Measurements from ENCODE around the gene ABHD18. TPM values are rescaled to one million over a fixed set of nuclear protein-coding genes. Genes with fewer than 3 reads are reported as not detected.

ABHD18 gene
- 7.4 TPM for polyA plus RNA-seq (2013, experiment 1 of 2)
- 8.2 TPM for polyA plus RNA-seq (2013, experiment 2 of 2)

DNA sequence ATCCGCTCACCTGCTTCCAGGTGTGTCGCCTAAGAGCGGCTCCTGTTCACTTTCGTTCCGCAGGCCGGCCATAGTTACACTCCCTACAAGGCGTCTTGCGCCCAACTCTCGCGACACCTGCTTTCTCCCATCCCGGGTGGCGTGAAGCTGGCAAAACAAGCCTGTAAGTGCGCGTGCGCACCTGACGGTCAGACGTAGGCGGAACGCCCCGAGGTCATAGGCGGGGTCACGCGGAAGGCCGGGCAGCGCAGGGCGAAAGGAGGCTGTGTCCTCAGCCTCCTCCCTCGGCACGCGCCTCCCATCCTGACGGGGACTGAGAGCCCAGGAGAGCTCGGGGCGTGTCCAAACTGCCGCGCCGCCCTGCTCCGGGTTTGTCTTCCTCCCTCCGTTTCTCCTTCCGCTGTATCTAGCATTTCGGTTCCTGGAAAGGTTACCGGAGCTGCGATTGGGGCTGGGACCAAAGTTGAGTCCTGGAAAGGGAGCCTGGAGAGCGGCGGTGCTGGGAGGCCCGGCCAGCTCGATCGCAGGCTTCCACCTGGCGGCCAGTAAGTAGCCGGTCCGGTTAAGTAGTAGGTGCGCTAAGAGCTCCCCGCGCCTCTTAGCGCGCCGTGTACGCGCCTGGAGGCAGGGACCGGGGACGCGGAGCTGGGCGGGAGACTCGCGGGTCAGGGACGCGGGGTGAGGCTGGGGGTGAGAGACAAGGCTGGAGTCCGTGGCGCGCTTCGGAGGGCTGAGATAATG lies at the start of gene ABHD18, which contains the start of gene MFSD8:
TSS of gene ABHD18 (plus strand) at position 345 of the 741 bp plus-strand sequence. CDS start 17,550 bp downstream, outside the sequence.
TSS of gene MFSD8 (minus strand) at position 112 of the 741 bp plus-strand sequence. CDS start at position 72, 40 bp downstream.
- Histone ChIP-seq H2BK120ac (ENCODE audit: low read depth, low read length) (no peak within 1 kb of the TSS), H2BK5ac (ENCODE audit: low read length) (peak within 1 kb of the TSS; percentile 60), H3K4me2 (ENCODE audit: insufficient read depth, low read length, poor library complexity, severe bottlenecking) (peak within 1 kb of the TSS; percentile 83), H3K23ac (ENCODE audit: low read depth, low read length, poor library complexity) (peak within 1 kb of the TSS; percentile 98), H3K14ac (ENCODE audit: low read length) (peak within 1 kb of the TSS; percentile 25), H4K8ac (ENCODE audit: low read depth, low read length) (peak within 1 kb of the TSS; percentile 24), H3K18ac (ENCODE audit: low read length) (peak within 1 kb of the TSS; percentile 97), H3K27ac (replicated peaks; ENCODE audit: low read length) (peak within 1 kb of the TSS; percentile 88), H3K79me1 (ENCODE audit: low read depth, low read length) (peaks cover 5% of the 10 kb centered on the region), H3K4me3 (ENCODE audit: low read length in 2 of 2) (peak within 1 kb of the TSS; percentile 86 to 97), H3K9ac (ENCODE audit: low read depth, low read length, poor library complexity) (peak within 1 kb of the TSS; percentile 98), H4K91ac (ENCODE audit: low read depth, low read length, poor library complexity) (peak within 1 kb of the TSS; percentile 53), H3K36me3 (replicated peaks in 1 of 2; ENCODE audit: control insufficient read depth in 2 of 2, insufficient read depth in 2 of 2, low read length in 2 of 2) (peaks cover 0 to 21% of the 10 kb centered on the region in 2 donors), H3K27me3 (ENCODE audit: control insufficient read depth in 3 of 3, insufficient read depth in 3 of 3, low read depth in 1 of 3, low read length in 3 of 3) (no peaks in the 10 kb centered on the region), H2BK12ac (ENCODE audit: low read length) (no peak within 1 kb of the TSS), H3K4ac (ENCODE audit: low read length) (no peak within 1 kb of the TSS), H2AK5ac (ENCODE audit: low read depth, low read length) (no peak within 1 kb of the TSS), H2AFZ (ENCODE audit: low read length) (peak within 1 kb of the TSS; percentile 100), H3K9me3 (replicated peaks in 1 of 2; ENCODE audit: control insufficient read depth in 2 of 2, insufficient read depth in 1 of 2, low read depth in 1 of 2, low read length in 2 of 2) (no peaks in the 10 kb centered on the region), H2BK15ac (ENCODE audit: low read length) (peak within 1 kb of the TSS; percentile 78), H3K4me1 (ENCODE audit: control insufficient read depth in 2 of 2, insufficient read depth in 1 of 2, low read depth in 1 of 2, low read length in 2 of 2) (peaks cover 0 to 3% of the 10 kb centered on the region in 2 donors)
- WGBS, 2 donors (ENCODE audit: extremely low coverage in 2 of 2, insufficient read length in 2 of 2, insufficient replicate concordance in 1 of 2) = no CpG with 5 or more reads among the region's 69 CpGs
- DNase-seq (ENCODE audit: low spot score) = peak; percentile 97

DNA sequence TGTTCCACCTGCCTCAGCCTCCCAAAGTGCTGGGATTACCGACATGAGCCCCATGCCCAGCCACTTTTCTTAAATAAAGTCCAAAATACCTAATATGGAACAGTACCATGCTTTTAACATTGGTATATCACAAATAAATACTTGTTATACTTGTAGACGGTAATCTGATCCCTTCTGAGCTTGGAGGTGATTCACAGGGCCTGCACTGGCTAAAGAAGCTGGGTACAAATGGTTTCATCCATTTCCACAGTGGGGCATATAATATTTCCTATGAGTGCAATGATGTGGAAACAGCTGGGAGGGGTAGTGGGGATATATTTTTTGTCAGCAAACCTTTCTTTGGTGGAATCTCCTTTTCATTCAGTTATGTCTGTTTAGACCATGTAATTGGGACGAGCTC lies 48.7 kb upstream of the ABHD18 start:
- Histone ChIP-seq H2BK120ac (ENCODE audit: low read depth, low read length) (no peak overlapping the region), H3K14ac (ENCODE audit: low read length) (no peak overlapping the region), H3K27ac (replicated peaks; ENCODE audit: low read length) (no peak overlapping the region), H3K4me3 (ENCODE audit: low read length in 2 of 2) (no peak overlapping the region), H3K36me3 (replicated peaks in 1 of 2; ENCODE audit: control insufficient read depth in 2 of 2, insufficient read depth in 2 of 2, low read length in 2 of 2) (peaks cover 6 to 36% of the 10 kb centered on the region in 2 donors), H3K23ac (ENCODE audit: low read depth, low read length, poor library complexity) (no peak overlapping the region), H4K8ac (ENCODE audit: low read depth, low read length) (no peak overlapping the region), H3K9ac (ENCODE audit: low read depth, low read length, poor library complexity) (no peak overlapping the region), H2BK5ac (ENCODE audit: low read length) (no peak overlapping the region), H3K18ac (ENCODE audit: low read length) (no peak overlapping the region), H2AK5ac (ENCODE audit: low read depth, low read length) (no peak overlapping the region), H3K27me3 (ENCODE audit: control insufficient read depth in 3 of 3, insufficient read depth in 3 of 3, low read depth in 1 of 3, low read length in 3 of 3) (no peaks in the 10 kb centered on the region), H2BK15ac (ENCODE audit: low read length) (no peak overlapping the region), H2AFZ (ENCODE audit: low read length) (no peak overlapping the region), H3K4ac (ENCODE audit: low read length) (no peak overlapping the region), H2BK12ac (ENCODE audit: low read length) (no peak overlapping the region), H3K9me3 (replicated peaks in 1 of 2; ENCODE audit: control insufficient read depth in 2 of 2, insufficient read depth in 1 of 2, low read depth in 1 of 2, low read length in 2 of 2) (no peaks in the 10 kb centered on the region), H3K4me1 (ENCODE audit: control insufficient read depth in 2 of 2, insufficient read depth in 1 of 2, low read depth in 1 of 2, low read length in 2 of 2) (no peaks in the 10 kb centered on the region), H4K91ac (ENCODE audit: low read depth, low read length, poor library complexity) (no peak overlapping the region), H3K79me1 (ENCODE audit: low read depth, low read length) (no peaks in the 10 kb centered on the region), H3K4me2 (ENCODE audit: insufficient read depth, low read length, poor library complexity, severe bottlenecking) (no peak overlapping the region)
- DNase-seq (ENCODE audit: low spot score) = no peak
- no CpG with 5 or more reads among the region's 3 CpGs for WGBS, 2 donors (ENCODE audit: extremely low coverage in 2 of 2, insufficient read length in 2 of 2, insufficient replicate concordance in 1 of 2)

DNA sequence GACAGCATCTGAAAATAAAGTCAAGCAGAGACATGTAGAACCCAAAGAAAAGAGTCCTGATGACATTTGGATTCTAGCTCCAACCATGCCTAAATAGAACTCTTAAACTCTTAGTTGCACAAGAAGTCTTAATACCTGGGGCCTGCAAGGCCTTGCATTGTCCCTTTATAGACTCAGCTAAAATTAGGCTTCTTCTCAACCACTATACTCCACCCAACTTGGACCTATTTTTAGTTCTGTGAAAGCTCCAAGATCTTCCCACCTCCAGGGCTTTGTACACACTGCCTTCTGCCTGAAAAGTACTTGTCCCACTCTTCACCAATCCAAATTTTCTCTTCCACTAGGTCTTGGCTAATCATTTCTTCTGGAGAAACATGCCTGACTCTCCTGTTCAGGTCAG lies 48.1 kb upstream of the ABHD18 start:
- Histone ChIP-seq H3K9me3 (replicated peaks in 1 of 2; ENCODE audit: control insufficient read depth in 2 of 2, insufficient read depth in 1 of 2, low read depth in 1 of 2, low read length in 2 of 2) (no peaks in the 10 kb centered on the region), H3K23ac (ENCODE audit: low read depth, low read length, poor library complexity) (no peak overlapping the region), H3K4me1 (ENCODE audit: control insufficient read depth in 2 of 2, insufficient read depth in 1 of 2, low read depth in 1 of 2, low read length in 2 of 2) (no peaks in the 10 kb centered on the region), H3K14ac (ENCODE audit: low read length) (no peak overlapping the region), H2BK5ac (ENCODE audit: low read length) (no peak overlapping the region), H3K27me3 (ENCODE audit: control insufficient read depth in 3 of 3, insufficient read depth in 3 of 3, low read depth in 1 of 3, low read length in 3 of 3) (no peaks in the 10 kb centered on the region), H3K4me3 (ENCODE audit: low read length in 2 of 2) (no peak overlapping the region), H3K18ac (ENCODE audit: low read length) (no peak overlapping the region), H3K9ac (ENCODE audit: low read depth, low read length, poor library complexity) (no peak overlapping the region), H3K36me3 (replicated peaks in 1 of 2; ENCODE audit: control insufficient read depth in 2 of 2, insufficient read depth in 2 of 2, low read length in 2 of 2) (peaks cover 7 to 39% of the 10 kb centered on the region in 2 donors), H2BK120ac (ENCODE audit: low read depth, low read length) (no peak overlapping the region), H3K27ac (replicated peaks; ENCODE audit: low read length) (no peak overlapping the region), H3K4me2 (ENCODE audit: insufficient read depth, low read length, poor library complexity, severe bottlenecking) (no peak overlapping the region), H4K91ac (ENCODE audit: low read depth, low read length, poor library complexity) (no peak overlapping the region), H4K8ac (ENCODE audit: low read depth, low read length) (no peak overlapping the region), H2BK12ac (ENCODE audit: low read length) (no peak overlapping the region), H3K4ac (ENCODE audit: low read length) (no peak overlapping the region), H3K79me1 (ENCODE audit: low read depth, low read length) (no peaks in the 10 kb centered on the region), H2BK15ac (ENCODE audit: low read length) (no peak overlapping the region), H2AK5ac (ENCODE audit: low read depth, low read length) (no peak overlapping the region), H2AFZ (ENCODE audit: low read length) (no peak overlapping the region)
- DNase-seq (ENCODE audit: low spot score) = no peak

DNA sequence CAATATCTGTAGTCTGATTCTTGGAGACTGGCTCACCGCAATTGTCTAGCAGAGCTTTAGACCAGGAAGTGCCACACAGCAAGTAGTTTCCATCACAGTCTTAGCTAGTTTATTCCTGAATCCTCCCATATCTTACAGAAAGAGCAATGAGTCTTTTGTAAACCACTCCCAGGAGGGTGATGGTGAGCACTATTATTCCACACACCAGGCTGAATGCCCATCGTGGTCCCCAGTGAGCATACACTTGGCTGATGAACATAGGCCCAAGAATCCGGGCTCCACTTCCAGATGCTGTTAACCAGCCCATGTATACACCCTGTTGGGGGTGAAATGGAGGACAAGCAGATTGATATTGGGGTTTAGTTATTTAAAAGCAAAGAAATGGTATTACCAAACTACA lies 44.7 kb upstream of the ABHD18 start:
- Histone ChIP-seq H2BK120ac (ENCODE audit: low read depth, low read length) (no peak overlapping the region), H3K14ac (ENCODE audit: low read length) (no peak overlapping the region), H3K36me3 (replicated peaks in 1 of 2; ENCODE audit: control insufficient read depth in 2 of 2, insufficient read depth in 2 of 2, low read length in 2 of 2) (peaks cover 7 to 39% of the 10 kb centered on the region in 2 donors), H3K4me1 (ENCODE audit: control insufficient read depth in 2 of 2, insufficient read depth in 1 of 2, low read depth in 1 of 2, low read length in 2 of 2) (no peaks in the 10 kb centered on the region), H3K27ac (replicated peaks; ENCODE audit: low read length) (no peak overlapping the region), H2BK15ac (ENCODE audit: low read length) (no peak overlapping the region), H4K91ac (ENCODE audit: low read depth, low read length, poor library complexity) (no peak overlapping the region), H4K8ac (ENCODE audit: low read depth, low read length) (no peak overlapping the region), H3K79me1 (ENCODE audit: low read depth, low read length) (no peaks in the 10 kb centered on the region), H2BK5ac (ENCODE audit: low read length) (no peak overlapping the region), H3K18ac (ENCODE audit: low read length) (no peak overlapping the region), H2AFZ (ENCODE audit: low read length) (no peak overlapping the region), H3K4ac (ENCODE audit: low read length) (no peak overlapping the region), H3K9ac (ENCODE audit: low read depth, low read length, poor library complexity) (no peak overlapping the region), H3K9me3 (replicated peaks in 1 of 2; ENCODE audit: control insufficient read depth in 2 of 2, insufficient read depth in 1 of 2, low read depth in 1 of 2, low read length in 2 of 2) (no peaks in the 10 kb centered on the region), H2BK12ac (ENCODE audit: low read length) (no peak overlapping the region), H3K4me3 (ENCODE audit: low read length in 2 of 2) (no peak overlapping the region), H2AK5ac (ENCODE audit: low read depth, low read length) (no peak overlapping the region), H3K4me2 (ENCODE audit: insufficient read depth, low read length, poor library complexity, severe bottlenecking) (no peak overlapping the region), H3K23ac (ENCODE audit: low read depth, low read length, poor library complexity) (no peak overlapping the region), H3K27me3 (ENCODE audit: control insufficient read depth in 3 of 3, insufficient read depth in 3 of 3, low read depth in 1 of 3, low read length in 3 of 3) (no peaks in the 10 kb centered on the region)
- no CpG with 5 or more reads among the region's 3 CpGs for WGBS, 2 donors (ENCODE audit: extremely low coverage in 2 of 2, insufficient read length in 2 of 2, insufficient replicate concordance in 1 of 2)
- DNase-seq (ENCODE audit: low spot score) = no peak

All from neuronal stem cell (in vitro differentiated cells).